Measurements from ENCODE around the gene CAGE1.

Gene CAGE1

DNA sequence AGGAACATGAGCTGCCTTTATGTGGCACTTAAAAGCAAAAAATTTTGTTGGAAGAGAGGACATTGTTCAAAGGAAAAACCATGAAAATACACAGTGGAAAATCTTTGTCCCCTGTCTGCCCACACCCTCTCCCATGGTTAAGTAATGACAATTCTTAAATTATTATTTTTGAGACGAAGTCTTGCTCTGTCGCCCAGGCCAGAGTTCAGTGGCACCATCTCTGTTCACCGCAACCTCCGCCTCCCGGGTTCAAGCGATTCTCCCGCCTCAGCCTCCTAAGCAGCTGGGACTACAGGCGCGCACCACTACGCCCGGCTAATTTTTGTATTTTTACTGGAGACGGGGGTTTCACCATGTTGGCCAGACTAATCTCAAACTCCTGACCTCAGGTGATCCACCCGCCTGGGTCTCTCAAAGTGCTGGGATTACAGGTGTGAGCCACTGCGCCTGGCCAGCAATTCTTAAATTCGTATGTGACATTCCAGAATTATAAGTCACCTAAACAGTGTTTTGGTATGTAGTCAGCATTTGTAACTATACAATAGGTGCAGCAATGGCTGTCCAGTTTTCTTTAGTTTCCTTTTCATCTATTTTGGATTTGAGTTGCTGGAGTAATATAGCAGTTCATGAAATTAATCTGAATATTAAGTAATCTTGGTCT, 75.9 kb downstream of the CAGE1 start:
- no peaks in the 10 kb centered on the region for H3K9me3 Mint-ChIP-seq (ENCODE audit: low read depth)
- no peaks in the 10 kb centered on the region for H3K27me3 Mint-ChIP-seq
- peaks cover 45% of the 10 kb centered on the region for H3K4me1 Mint-ChIP-seq (ENCODE audit: low read depth)
- peak overlapping the region; percentile 96 for H3K4me3 Mint-ChIP-seq
- H3K36me3 Mint-ChIP-seq = peaks cover 14% of the 10 kb centered on the region
- H3K27ac Mint-ChIP-seq = peak overlapping the region; percentile 91

GRCh38 chr6:7312616-7313504, 76.7 kb downstream of the CAGE1 start, which contains the start of gene SSR1:
TSS of gene SSR1 (minus strand) at chr6:7313199. CDS start at chr6:7313120, 79 bp downstream.
- H3K4me1 Mint-ChIP-seq (ENCODE audit: low read depth) = peaks cover 52% of the 10 kb centered on the region

DNA sequence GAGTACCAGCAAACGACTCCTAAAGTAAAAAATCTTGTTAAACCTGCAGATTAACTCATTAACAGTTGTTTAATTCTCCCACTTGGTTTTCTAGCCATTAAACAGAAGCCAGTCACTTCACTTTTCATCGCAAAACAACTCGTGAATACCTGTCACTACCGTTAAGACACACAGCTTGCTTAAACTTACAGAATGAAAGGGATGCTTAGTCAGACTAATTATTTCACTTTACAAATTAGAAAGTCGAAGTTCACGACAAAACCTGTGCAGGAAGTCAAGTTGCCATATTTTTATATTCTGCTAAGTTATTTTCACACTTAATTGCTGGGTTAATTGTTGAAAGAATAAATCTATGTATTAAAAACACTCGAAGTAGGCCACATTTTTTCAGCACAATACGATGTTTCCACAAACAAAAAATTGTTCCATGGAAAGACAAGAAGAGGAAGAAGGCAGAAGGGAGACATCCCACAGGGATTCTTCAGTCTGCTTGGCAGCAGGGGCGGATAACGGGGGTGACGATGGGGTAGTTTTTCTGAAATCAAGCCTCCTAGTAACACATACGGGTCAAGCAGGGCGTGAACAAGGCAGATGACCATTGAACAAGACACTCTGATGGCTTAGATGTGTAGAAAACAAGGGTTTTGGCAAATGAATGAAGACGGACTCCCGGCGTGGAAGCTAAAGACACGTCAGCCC, 77.5 kb downstream of the CAGE1 start:
- Mint-ChIP-seq H3K27me3 (no peaks in the 10 kb centered on the region), H3K4me3 (peak overlapping the region; percentile 96), H3K4me1 (ENCODE audit: low read depth) (peaks cover 57% of the 10 kb centered on the region), H3K9me3 (ENCODE audit: low read depth) (no peaks in the 10 kb centered on the region), H3K36me3 (peaks cover 20% of the 10 kb centered on the region), H3K27ac (peak overlapping the region; percentile 96)

More at GRCh38 chr6:7312616-7313504, 76.7 kb downstream of the CAGE1 start, which contains the start of gene SSR1:
- Mint-ChIP-seq H3K36me3 (peaks cover 18% of the 10 kb centered on the region), H3K27me3 (no peaks in the 10 kb centered on the region), H3K9me3 (ENCODE audit: low read depth) (no peaks in the 10 kb centered on the region), H3K27ac (peak within 1 kb of the TSS; percentile 96), H3K4me3 (peak within 1 kb of the TSS; percentile 96)

- no peak overlapping the region for H3K27ac Mint-ChIP-seq
- H3K27me3 Mint-ChIP-seq = no peaks in the 10 kb centered on the region
- peaks cover 58% of the 10 kb centered on the region for H3K4me1 Mint-ChIP-seq (ENCODE audit: low read depth)
- no peaks in the 10 kb centered on the region for H3K9me3 Mint-ChIP-seq (ENCODE audit: low read depth)
- peaks cover 22% of the 10 kb centered on the region for H3K36me3 Mint-ChIP-seq
- H3K4me3 Mint-ChIP-seq = peak overlapping the region; percentile 96
Observed at GRCh38 chr6:7311176-7311575, 78.4 kb downstream of the CAGE1 start.

GRCh38 chr6:7309050-7309449, 80.5 kb downstream of the CAGE1 start:
- Mint-ChIP-seq H3K4me1 (ENCODE audit: low read depth) (peaks cover 67% of the 10 kb centered on the region), H3K27ac (no peak overlapping the region), H3K27me3 (no peaks in the 10 kb centered on the region), H3K9me3 (ENCODE audit: low read depth) (no peaks in the 10 kb centered on the region), H3K36me3 (peaks cover 26% of the 10 kb centered on the region), H3K4me3 (peak overlapping the region; percentile 56)

GRCh38 chr6:7307533-7307932, 82.0 kb downstream of the CAGE1 start:
- peak overlapping the region; percentile 1 for H3K4me3 Mint-ChIP-seq
- no peaks in the 10 kb centered on the region for H3K9me3 Mint-ChIP-seq (ENCODE audit: low read depth)
- H3K27ac Mint-ChIP-seq = peak overlapping the region; percentile 14
- no peaks in the 10 kb centered on the region for H3K27me3 Mint-ChIP-seq
- peaks cover 28% of the 10 kb centered on the region for H3K36me3 Mint-ChIP-seq
- peaks cover 62% of the 10 kb centered on the region for H3K4me1 Mint-ChIP-seq (ENCODE audit: low read depth)

DNA sequence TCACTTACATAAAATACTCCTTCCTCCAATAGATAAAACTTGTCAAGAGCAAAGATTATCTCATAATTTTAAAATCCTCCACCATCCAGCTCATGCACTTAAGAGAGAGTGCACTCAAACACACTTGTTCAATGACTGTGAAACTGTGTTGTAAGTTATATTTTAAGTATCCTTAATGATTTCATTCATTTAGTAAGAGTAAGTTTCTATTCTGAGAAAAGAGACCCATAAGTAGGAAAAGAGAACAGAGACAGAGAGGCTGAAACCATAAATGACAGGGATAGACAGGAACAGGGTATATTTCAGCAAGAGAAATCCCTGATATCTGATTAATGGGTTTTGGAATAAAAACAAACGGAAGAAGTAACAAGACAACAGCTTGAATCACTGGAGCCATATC, 84.7 kb downstream of the CAGE1 start:
- Mint-ChIP-seq H3K36me3 (peaks cover 34% of the 10 kb centered on the region), H3K9me3 (ENCODE audit: low read depth) (no peaks in the 10 kb centered on the region), H3K4me1 (ENCODE audit: low read depth) (peaks cover 54% of the 10 kb centered on the region), H3K27ac (peak overlapping the region; percentile 22), H3K4me3 (no peak overlapping the region), H3K27me3 (no peaks in the 10 kb centered on the region)

DNA sequence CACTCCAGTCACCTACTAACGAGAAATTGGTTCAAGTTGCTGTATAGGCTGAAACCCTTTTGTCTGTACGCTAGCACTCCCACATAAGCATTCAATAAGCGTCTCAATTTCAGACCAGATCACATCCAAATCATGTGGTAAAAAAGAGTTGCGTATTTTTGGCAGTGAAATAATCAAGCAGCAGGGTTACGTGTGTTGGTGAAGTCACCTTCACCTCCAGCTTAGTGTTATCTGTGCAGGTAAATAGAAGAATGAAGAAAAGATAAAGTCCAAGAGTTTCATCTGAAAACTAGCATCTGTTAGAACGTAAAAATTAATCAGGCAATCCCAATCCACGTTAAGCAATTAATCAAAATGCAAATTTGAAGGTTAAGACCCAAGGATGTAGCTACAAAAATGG, 87.8 kb downstream of the CAGE1 start:
- no peak overlapping the region for H3K27ac Mint-ChIP-seq
- H3K4me3 Mint-ChIP-seq = no peak overlapping the region
- peaks cover 29% of the 10 kb centered on the region for H3K4me1 Mint-ChIP-seq (ENCODE audit: low read depth)
- H3K9me3 Mint-ChIP-seq (ENCODE audit: low read depth) = no peaks in the 10 kb centered on the region
- no peaks in the 10 kb centered on the region for H3K27me3 Mint-ChIP-seq
- peaks cover 16% of the 10 kb centered on the region for H3K36me3 Mint-ChIP-seq

DNA sequence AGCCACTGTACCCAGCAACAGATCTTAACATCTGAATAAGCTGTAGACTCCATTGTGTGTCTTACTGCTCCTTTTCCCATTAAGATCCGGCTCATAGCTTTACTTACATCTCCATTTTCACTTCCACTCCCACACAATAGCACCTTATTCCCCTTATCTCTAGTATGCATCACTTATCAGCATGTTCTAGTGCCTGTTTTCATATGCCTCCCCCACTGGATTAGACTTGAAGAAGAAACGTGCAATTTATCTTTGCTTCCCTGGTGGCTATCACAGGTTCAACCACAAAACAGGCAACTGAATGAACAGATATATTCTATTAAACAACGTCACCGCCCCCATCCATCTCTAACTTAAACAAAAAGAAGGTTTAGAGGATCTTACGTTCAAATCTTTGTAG, 88.6 kb downstream of the CAGE1 start:
- Mint-ChIP-seq H3K4me1 (ENCODE audit: low read depth) (peaks cover 30% of the 10 kb centered on the region), H3K4me3 (no peak overlapping the region), H3K27me3 (no peaks in the 10 kb centered on the region), H3K9me3 (ENCODE audit: low read depth) (no peaks in the 10 kb centered on the region), H3K27ac (no peak overlapping the region), H3K36me3 (peaks cover 16% of the 10 kb centered on the region)

DNA sequence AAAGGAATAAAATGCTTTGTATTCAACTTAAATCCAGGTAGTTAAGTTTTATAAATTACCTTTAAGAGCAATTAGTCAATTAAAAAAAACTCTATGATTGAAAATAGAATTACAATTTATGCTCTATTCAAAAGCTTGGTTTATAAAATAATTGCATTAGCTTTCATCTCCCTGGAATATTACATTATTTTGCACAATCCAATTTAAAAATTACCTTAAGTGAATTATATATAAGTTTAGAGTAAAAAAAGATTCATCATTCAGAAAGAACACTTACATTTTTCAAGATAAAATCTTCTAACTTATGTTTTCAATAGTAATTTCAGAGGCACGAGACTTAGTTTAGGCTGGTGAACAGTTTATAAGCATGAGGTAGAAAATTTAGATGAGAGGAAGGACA, 91.4 kb downstream of the CAGE1 start:
- Mint-ChIP-seq H3K27ac (no peak overlapping the region), H3K4me3 (no peak overlapping the region), H3K27me3 (no peaks in the 10 kb centered on the region), H3K4me1 (ENCODE audit: low read depth) (peaks cover 14% of the 10 kb centered on the region), H3K36me3 (peaks cover 9% of the 10 kb centered on the region), H3K9me3 (ENCODE audit: low read depth) (no peaks in the 10 kb centered on the region)

- Mint-ChIP-seq H3K27ac (peak overlapping the region; percentile 46), H3K36me3 (peaks cover 6% of the 10 kb centered on the region), H3K4me1 (ENCODE audit: low read depth) (peaks cover 14% of the 10 kb centered on the region), H3K9me3 (ENCODE audit: low read depth) (no peaks in the 10 kb centered on the region), H3K27me3 (no peaks in the 10 kb centered on the region), H3K4me3 (no peak overlapping the region)
Observed at GRCh38 chr6:7296602-7297001, 92.9 kb downstream of the CAGE1 start.

DNA sequence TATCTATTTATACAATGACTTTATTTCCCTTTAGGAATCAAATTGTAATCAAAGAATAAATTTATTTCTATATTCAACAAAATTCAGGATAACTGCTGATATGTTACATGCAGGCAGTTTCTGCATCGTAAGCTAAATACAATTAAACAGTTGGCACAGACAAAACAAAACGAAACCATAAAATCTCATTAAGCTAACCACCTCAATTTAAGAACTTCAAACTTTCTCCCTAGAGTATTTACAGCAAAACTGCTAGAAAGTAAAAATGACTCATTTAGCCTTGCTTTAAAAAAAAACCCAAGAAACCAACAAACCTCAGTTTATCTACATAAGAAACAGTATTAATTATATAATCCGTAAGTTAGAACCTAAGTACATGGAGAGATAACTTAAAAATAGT, 93.6 kb downstream of the CAGE1 start:
- peaks cover 9% of the 10 kb centered on the region for H3K4me1 Mint-ChIP-seq (ENCODE audit: low read depth)
- H3K9me3 Mint-ChIP-seq (ENCODE audit: low read depth) = no peaks in the 10 kb centered on the region
- H3K36me3 Mint-ChIP-seq = peaks cover under 1% of the 10 kb centered on the region
- H3K27me3 Mint-ChIP-seq = no peaks in the 10 kb centered on the region
- no peak overlapping the region for H3K27ac Mint-ChIP-seq
- no peak overlapping the region for H3K4me3 Mint-ChIP-seq

GRCh38 chr6:7292596-7293255, 96.8 kb downstream of the CAGE1 start:
- H3K27me3 Mint-ChIP-seq = no peaks in the 10 kb centered on the region
- peaks cover 3% of the 10 kb centered on the region for H3K4me1 Mint-ChIP-seq (ENCODE audit: low read depth)
- no peaks in the 10 kb centered on the region for H3K9me3 Mint-ChIP-seq (ENCODE audit: low read depth)
- no peak overlapping the region for H3K4me3 Mint-ChIP-seq
- H3K27ac Mint-ChIP-seq = peak overlapping the region; percentile 28
- peaks cover 4% of the 10 kb centered on the region for H3K36me3 Mint-ChIP-seq

DNA sequence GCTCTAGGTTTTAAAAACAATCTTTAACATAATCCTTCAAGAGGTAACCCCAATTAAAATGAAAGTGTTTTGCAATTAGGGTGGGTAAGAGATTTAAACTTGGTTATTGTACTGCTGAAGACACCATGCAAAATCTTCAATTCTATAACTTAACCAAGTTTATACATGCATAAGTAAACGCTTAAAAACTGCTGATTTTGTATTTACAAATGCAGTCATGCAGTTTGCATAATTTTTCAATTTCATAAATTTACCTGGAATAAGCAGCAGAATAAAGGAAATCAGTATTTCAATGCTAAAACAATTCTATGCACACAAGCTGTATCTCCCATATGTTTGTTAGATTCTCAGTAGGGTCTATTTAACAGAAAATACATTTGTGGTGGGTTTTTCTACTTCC, 99.5 kb downstream of the CAGE1 start:
- H3K36me3 Mint-ChIP-seq = peaks cover 4% of the 10 kb centered on the region

More for the DNA sequence above, 99.5 kb downstream of the CAGE1 start:
- no peaks in the 10 kb centered on the region for H3K9me3 Mint-ChIP-seq (ENCODE audit: low read depth)
- H3K4me3 Mint-ChIP-seq = no peak overlapping the region
- no peaks in the 10 kb centered on the region for H3K27me3 Mint-ChIP-seq
- peak overlapping the region; percentile 47 for H3K27ac Mint-ChIP-seq
- peaks cover 2% of the 10 kb centered on the region for H3K4me1 Mint-ChIP-seq (ENCODE audit: low read depth)
